ENCODE measurements around the gene CLDN7. TPM values are rescaled to one million over a fixed set of nuclear protein-coding genes. Genes with fewer than 3 reads are reported as not detected.

Gene CLDN7
- total RNA-seq, 1 experiment from 2014 or later = 177 TPM

GRCh38 chr17:7252176-7253043 is 9.9 kb downstream of the CLDN7 start, which contains the start of gene ELP5:
Gene ELP5 (plus strand): TSS chr17:7252215. CDS start chr17:7252551, 336 bp downstream.
- Histone ChIP-seq H2BK15ac (ENCODE audit: low read depth, low read length) (no peak within 1 kb of the TSS), H3K18ac (ENCODE audit: insufficient read length, low read depth, low read length) (peak within 1 kb of the TSS; percentile 90), H3K4me1 (ENCODE audit: insufficient read depth, low read length) (no peaks in the 10 kb centered on the region; the same call in 1 of the 2 replicates), H2BK120ac (ENCODE audit: low read depth, low read length, poor library complexity, severe bottlenecking) (peak within 1 kb of the TSS; percentile 50), H4K91ac (ENCODE audit: insufficient read length, low read depth, low read length) (no peak within 1 kb of the TSS), H3K4me2 (ENCODE audit: insufficient read depth, insufficient read length, low read length) (peak within 1 kb of the TSS; percentile 79), H3K79me2 (ENCODE audit: insufficient read depth, low read length) (peaks cover 25% of the 10 kb centered on the region; the same call in 1 of the 2 replicates), H3K9me3 (ENCODE audit: control insufficient read depth, low read depth, low read length) (no peaks in the 10 kb centered on the region), H4K5ac (ENCODE audit: insufficient read length, low read depth, low read length) (no peak within 1 kb of the TSS), H2AFZ (ENCODE audit: low read length) (no peak within 1 kb of the TSS), H3K14ac (ENCODE audit: insufficient read depth, low read length) (peak within 1 kb of the TSS; percentile 81), H3K27me3 (ENCODE audit: insufficient read depth, low read length) (no peaks in the 10 kb centered on the region), H3T11ph (ENCODE audit: low read length) (no peak within 1 kb of the TSS), H3K9ac (ENCODE audit: extremely low read depth, insufficient read length, low read length) (peak within 1 kb of the TSS; percentile 81), H4K20me1 (ENCODE audit: control insufficient read depth, insufficient read depth, insufficient read length) (no peaks in the 10 kb centered on the region), H2BK5ac (ENCODE audit: insufficient read length, low read length) (no peak within 1 kb of the TSS), H2BK12ac (ENCODE audit: insufficient read length, low read depth, low read length) (no peak within 1 kb of the TSS), H3K23ac (ENCODE audit: insufficient read length, low read depth, low read length) (no peak within 1 kb of the TSS), H4K8ac (replicated peaks; ENCODE audit: insufficient read length, low read depth, low read length) (no peak within 1 kb of the TSS), H2AK5ac (ENCODE audit: insufficient read length, low read length) (no peak within 1 kb of the TSS), H3K56ac (ENCODE audit: insufficient read length, low read depth, low read length) (no peak within 1 kb of the TSS), H3K23me2 (ENCODE audit: insufficient read length, low read depth, low read length, poor library complexity, severe bottlenecking) (peaks cover 6% of the 10 kb centered on the region), H3K4ac (ENCODE audit: low read depth, low read length) (no peak within 1 kb of the TSS), H3K27ac (ENCODE audit: insufficient read length, low read depth, low read length) (peak within 1 kb of the TSS; percentile 9), H2BK20ac (ENCODE audit: low read depth, low read length, poor library complexity, severe bottlenecking) (no peak within 1 kb of the TSS), H3K79me1 (ENCODE audit: insufficient read depth, low read depth, low read length, poor library complexity, severe bottlenecking) (peaks cover 13% of the 10 kb centered on the region)
- no peaks in the 10 kb centered on the region; the same call in 1 of the 2 replicates for H3K27me3 Mint-ChIP-seq (ENCODE audit: low read depth)
- no CpG with 5 or more reads among the region's 55 CpGs for WGBS (ENCODE audit: extremely low coverage, insufficient read length, low lambda C conversion rate)
- H3K4me3 Mint-ChIP-seq = peak within 1 kb of the TSS; percentile 90 to 95
- H3K36me3 Mint-ChIP-seq (ENCODE audit: insufficient read depth in 1 of 3, low read depth in 3 of 3) = peaks cover 22 to 42% (median 40%) of the 10 kb centered on the region in 3 experiments
- no peaks in the 10 kb centered on the region for H3K9me3 Mint-ChIP-seq
- DNase-seq = peak; percentile 98
- no peak; the same call in 2 of the 3 replicates for TF ChIP-seq CTCF (conservative IDR thresholded peaks at IDR 0.05)
- H3K4me1 Mint-ChIP-seq = peaks cover 22 to 28% of the 10 kb centered on the region in 2 experiments
- peak within 1 kb of the TSS; percentile 100 for H3K27ac Mint-ChIP-seq

Data from H9 (cell line).